GM15510 (cell line): ENCODE results near the gene ACTA2.

Source experiments
- POLR2A ChIP-seq: IDR thresholded peaks from 3 replicates; pipeline ENCODE4 v1.6.1; 2011; ENCODE audit warnings: borderline replicate concordance; ENCODE audit not compliant: insufficient read length; ENCODE audit errors: extremely low read depth

Gene ACTA2

DNA sequence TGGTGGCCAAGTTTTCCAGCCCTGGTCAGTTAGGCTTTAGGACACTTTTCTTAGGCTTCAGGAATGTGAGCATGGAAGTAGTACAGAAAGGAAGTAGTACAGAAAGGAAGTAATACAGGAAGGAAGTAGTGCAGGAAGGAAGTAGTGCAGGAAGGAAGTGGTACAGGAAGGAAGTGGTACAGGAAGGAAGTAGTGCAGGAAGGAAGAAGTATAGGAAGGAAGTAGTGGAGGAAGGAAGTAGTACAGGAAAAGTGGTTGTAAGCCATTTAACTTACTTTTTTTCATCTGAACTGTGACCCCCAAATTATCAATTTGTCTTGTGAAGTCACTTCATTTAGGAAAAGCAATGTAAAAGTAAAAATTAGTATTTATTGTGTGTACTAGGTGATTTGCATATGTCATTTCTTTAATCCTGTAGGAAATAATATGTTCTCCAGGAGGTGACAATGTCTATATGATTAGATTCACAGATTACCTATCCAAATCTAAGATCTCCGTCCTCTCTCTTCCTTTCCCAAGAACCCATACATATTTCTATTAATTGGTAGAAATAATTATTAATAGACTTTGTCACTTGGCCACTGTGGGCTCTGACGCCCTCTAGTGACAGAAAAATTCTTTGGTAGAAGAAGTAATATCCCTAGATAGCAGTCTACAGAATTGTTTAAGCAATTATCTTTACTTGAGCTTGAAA, 34.1 kb upstream of the ACTA2 start:
- no peak for TF ChIP-seq POLR2A

DNA sequence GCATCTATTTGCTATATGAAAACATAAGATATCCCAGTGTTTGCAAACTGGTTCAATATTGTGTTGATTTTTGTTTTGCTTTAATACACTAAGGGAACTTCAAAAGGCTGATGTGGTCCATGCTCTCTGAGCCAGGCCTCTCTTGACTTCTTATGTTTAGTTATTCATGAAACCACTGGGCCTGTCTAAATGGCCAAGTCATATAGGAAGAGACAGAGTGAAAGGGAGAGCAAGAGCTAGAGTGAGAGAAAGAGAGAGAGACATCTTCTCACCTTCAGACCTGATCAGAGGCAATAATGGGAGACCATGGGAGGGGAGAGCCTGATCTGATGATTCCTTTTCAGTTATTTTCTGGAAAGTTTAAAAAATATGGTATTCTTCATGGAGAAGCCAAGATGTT, 32.0 kb upstream of the ACTA2 start:
- no peak for TF ChIP-seq POLR2A

DNA sequence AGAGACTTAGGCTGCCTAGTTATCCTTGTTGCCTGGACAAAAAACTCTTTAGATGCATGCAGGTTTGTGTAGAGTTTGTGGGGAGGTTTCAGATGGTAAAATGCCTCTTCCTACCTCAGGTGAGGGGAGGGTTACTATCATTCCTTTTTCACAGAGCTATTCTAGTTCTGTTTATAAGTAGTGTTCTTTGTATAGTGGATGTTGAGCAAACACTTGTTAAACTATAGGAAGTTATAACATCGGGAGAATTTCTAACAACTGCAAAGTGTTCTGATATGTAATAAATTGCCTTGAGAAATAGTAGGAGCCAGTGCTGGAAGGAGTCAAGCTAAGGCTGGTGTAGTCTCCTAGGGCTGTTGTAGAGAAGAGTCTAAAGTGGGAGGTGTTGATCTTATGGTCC, 31.4 kb upstream of the ACTA2 start:
- no peak for TF ChIP-seq POLR2A

DNA sequence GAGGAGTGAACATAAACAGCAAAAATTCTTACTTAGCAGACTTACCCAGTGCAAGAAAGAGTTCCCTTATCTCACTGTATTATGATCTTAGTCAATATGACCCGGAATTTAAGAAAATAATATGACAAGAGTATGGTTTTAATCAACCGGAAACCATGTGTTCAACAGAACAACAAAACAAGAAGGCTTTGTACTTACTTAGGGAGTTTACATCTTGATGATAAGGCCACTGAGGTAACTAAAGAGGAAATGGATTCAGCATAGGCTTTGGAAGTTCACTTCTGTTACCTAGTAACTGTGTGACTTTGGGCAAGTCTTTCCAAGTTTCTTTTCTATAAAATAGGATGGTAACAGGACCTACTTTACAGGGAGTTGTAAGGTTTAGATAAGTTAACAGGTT, 30.6 kb upstream of the ACTA2 start:
- no peak for TF ChIP-seq POLR2A

DNA sequence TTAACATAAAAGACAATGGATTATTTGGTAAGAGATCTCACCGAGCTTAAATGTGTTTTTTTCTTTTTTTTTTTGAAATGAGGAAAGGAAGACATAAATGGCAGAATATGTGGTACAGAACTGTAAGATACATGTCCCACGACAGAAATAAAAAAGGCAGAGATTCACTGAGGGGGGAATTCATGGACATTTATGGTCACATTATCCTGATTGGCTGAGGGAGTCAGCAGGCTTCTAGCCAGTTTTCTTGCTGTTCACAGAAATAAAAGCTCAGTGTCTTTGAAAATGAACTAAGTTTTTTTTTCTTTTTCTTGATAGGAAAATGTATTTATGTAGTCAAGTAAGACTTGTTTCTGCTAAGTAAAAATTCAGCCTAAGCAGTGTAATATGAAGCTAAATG, 29.8 kb upstream of the ACTA2 start:
- TF ChIP-seq POLR2A, result no peak

DNA sequence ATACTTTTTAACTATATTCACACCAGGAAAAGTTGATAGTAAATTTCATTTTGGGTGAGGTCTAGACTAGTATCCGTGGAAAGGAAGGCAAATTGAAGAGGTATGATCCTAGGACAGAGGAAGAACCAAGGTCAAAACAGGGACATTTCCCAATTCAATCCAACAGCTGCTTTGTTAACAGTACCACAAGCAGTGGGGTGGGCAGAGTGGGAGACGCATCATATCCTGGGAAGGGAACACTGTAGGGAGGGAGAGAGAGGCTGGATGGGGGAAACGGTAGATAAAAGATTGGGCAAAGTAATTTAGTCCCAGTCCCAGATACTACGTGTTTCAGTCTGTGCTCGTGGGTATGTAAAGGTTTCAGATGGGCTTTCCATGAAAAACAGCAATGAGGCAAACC, 28.9 kb upstream of the ACTA2 start:
- TF ChIP-seq POLR2A, result no peak

DNA sequence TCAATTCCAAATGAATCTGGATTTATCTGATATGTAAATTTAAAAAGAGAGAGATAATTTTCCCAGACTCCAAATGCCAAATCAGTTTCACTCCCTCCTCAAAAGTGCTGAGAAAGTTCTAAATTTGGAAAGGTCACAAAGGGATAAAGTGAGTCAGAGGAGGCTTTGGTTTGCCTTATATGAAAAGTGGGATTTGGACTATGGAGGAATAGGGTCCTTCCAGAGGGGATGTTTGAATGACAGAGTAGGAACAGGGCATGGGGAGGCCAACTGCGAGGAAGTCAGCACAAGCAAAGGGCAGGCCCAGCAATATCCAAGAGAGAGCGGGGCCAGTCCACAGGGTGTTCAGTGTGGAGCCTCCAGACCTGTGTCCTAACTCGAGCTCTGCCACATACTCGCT, 28.2 kb upstream of the ACTA2 start:
- no peak for TF ChIP-seq POLR2A

DNA sequence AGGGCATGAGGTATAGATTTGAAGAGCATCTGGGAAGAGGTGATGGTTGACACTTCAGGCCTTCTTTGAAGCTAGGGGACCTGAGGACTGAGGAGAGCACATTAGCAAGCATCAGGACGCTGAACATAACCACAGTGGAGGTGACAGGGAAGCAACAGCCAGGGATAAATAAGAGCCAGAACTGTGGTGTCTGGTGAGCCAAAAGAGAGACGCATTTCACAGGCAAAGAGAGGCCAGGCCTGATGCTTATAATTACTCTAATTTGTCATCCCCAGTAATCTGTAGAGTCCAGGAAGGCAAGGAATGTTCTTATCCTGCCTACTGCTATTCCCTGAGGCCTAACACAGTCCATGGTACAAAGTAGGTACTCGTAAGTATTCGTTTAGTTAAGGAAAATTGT, 27.7 kb upstream of the ACTA2 start:
- no peak for TF ChIP-seq POLR2A

DNA sequence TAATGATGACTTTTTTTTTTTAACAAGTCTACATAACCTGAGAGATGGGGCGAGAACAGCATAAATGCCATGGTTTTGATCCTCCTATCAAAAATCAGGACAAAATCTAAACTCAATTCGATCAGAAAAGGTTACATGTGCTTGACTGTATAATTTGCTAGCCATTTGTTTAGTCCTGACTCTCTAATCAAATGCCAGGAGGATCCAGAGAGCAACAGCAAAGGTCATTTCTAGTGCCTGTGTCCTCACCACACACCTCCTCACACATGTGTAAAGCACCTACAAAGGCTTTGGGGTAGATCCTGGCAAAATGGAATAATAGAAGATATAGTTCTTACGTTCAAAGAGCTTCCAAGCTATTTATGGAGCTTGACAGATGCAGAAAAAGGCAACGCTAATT, 27.0 kb upstream of the ACTA2 start:
- TF ChIP-seq POLR2A, result no peak

DNA sequence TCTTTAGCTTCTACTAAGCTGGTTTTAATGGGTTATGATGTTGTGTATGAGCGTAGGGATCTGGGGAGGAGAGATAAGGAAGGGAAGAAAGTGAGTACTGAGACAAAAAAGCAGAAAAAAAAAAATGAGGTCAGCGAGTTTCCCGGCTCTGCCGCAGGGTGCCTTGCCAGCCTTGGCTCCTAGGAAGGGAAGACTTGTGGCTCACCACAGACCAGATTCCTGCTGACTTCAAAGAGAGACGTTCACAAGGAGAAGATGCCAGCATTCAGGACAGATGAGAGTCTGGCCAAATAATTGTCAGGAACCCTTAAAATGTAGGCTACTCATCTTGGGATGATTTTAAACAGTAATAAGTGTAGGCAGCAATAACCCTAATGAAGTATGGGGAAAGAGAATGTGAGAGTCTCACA, 26.6 kb upstream of the ACTA2 start:
- TF ChIP-seq POLR2A, result no peak

DNA sequence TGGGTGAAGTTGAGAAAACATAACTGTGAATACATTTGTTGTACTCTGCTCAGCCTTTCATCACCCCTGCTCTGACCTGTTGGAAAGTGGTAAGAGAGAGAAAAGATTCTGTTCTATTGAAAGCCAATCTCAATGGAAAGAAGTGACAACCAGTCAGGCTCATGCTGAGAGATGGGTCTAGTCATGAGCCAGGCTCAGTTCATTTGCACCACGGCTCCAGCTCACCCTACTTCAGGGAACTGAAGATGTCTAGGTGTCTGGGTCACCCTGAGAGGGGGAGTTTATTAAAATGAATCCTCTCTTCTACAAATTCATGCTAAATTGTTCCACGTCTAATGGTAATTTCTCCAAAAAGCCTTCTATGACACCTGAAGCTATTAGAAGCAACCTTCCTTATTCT, 25.9 kb upstream of the ACTA2 start:
- TF ChIP-seq POLR2A, result no peak

DNA sequence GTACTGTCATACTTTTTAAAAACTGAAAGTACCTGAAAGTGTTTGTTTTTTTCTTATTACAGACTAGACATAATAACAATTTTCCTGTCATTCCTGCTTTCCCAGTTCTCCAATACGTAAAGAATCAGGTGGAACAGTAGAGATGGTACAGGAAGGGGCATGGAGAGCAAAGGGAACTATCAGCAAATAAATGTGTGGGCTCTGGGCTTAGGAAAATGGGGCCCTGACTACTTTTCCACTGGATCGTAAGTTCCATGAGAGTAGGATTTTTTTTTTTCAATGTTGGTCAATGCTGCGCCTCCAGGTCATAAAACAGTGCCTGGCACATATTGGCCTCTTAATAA, 22.8 kb upstream of the ACTA2 start:
- no peak for TF ChIP-seq POLR2A

DNA sequence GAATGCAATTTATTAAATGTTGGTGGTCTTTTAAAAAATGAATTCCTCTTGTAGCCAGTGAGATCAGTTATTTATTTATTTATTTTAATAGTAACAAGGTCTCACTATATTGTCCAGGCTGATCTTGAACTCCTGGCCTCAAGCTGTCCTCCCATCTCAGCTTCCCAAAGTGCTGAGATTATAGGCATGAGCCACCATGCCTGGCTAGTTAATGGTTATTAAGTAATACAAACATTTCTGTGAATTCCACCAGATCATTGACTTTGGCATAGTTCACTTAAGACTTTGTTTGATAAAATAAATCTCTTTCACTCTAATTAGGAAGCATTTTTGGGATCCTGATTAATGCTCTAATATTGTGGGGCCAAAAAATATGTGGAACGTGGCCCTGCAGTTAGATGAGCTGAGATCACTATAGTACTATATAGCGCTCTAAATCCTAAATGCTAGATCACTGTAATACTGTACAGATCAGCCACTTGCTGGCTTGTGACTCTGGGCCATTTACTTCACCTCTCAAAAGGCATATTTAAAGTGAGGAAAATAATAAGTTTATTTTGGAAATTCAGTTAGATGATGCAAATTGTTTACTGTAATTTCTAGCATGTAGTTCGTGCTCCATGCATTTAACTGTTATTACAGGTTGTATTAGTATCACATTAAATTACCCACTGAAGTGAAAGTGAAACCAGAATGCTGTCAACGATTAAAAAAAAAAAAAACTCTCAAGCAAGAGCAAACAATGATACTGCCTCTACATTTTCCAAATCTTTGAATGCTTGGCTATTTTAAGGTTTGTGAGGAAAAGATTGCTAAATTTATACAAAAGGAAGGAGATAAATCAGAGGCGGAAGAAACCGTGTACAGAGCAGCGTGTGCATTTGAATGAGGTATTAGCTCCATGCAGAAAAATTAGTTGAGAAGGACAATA, 22.1 kb upstream of the ACTA2 start:
- TF ChIP-seq POLR2A, result no peak

DNA sequence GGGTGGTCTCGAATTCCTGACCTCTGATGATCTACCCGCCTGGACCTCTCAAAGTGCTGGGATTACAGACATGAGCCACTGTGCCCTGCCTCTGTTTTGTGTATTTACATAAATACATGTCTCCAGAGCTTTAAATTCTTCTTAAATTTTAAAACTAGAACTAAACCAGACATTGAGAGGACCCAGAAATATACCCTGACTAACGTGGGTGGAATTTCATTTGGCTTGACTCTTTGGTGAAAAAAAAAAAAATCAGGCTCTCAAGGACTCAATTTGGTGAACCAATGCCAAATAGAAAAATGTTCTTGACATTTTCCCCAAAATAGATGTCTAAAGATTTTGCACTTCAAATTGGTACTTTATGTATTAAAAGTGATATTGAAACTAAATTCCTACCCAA, 21.4 kb upstream of the ACTA2 start:
- TF ChIP-seq POLR2A, result no peak

DNA sequence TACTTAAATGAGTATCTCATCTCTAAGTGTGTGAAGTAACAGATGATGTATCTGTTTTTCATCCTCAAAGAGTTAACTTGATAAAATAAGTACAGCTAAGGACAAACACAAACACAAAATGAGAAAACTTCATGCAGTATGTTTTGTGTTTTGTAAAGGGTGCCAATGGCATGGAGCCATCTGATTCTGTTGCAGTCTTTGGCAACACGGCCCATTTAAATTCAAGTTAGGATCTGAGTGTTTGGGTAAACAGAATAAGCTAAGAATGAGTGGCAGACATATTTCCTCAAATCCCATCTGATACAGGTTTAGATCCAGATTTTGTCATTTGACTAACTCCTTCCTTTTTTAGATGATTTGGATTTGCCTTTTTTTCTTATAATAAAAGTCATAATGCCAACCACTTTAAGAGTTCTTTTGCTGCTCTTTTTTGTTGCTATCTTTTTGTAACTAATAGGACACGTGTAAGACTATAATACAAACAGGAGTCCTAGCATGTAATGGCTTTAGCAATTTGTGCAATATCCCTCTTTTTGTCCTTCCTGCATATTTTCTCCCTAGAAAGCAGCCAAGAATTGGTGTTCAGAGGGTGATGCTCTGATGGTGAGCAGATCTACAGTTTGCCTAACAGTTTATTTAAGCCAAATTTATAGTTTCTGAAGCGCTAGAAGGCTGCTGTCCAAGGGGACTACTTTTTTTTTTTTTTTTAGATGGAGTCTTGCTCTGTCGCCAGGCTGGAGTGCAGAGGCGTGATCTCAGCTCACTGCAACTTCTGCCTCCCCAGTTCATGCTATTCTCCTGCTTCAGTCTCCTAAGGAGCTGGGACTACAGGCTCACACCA, 18.9 kb upstream of the ACTA2 start:
- TF ChIP-seq POLR2A, result no peak
